Measurements from ENCODE around the gene HS3ST4.

DNA sequence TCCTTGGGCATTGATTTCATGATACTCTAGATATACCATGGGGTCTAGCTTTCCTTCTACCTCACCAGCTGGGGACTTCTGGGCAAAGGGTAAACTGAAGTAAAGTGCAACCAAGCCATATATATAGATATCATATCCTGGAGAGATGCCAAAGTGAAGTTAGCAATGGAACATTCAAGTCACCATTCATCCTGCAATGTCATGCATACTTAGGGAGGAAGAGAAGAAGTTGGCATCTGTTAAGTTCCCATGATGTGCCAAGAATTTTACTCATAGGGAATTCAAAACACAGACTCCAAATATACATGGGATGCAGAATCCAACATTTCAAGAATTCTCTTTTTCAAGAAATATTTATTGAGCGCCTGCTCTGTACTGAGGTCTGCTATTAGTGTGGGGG is 399.8 kb downstream of the HS3ST4 start:
- no peak for TF ChIP-seq POLR2AphosphoS5 (IDR thresholded peaks at IDR 0.05; ENCODE audit: insufficient read depth in 1 of 2, low read depth in 1 of 2)
- TF ChIP-seq, protein P1, sequence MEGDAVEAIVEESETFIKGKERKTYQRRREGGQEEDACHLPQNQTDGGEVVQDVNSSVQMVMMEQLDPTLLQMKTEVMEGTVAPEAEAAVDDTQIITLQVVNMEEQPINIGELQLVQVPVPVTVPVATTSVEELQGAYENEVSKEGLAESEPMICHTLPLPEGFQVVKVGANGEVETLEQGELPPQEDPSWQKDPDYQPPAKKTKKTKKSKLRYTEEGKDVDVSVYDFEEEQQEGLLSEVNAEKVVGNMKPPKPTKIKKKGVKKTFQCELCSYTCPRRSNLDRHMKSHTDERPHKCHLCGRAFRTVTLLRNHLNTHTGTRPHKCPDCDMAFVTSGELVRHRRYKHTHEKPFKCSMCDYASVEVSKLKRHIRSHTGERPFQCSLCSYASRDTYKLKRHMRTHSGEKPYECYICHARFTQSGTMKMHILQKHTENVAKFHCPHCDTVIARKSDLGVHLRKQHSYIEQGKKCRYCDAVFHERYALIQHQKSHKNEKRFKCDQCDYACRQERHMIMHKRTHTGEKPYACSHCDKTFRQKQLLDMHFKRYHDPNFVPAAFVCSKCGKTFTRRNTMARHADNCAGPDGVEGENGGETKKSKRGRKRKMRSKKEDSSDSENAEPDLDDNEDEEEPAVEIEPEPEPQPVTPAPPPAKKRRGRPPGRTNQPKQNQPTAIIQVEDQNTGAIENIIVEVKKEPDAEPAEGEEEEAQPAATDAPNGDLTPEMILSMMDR (IDR thresholded peaks at IDR 0.05): no peak

All from vagina (tissue), 2 donors.